Caco-2 (cell line): ENCODE results near the gene BCDIN3D. TPM values are rescaled to one million over a fixed set of nuclear protein-coding genes. Genes with fewer than 3 reads are reported as not detected.

Experiments
- BruUV-seq: library from RNA; stranded (reverse); fragments of 400-500 nt; replicated peaks from 2 replicates; lab custom pipeline; 2021; lab: Mats Ljungman, UMichigan
- CTCF ChIA-PET: fragments of 300-600 bp; sonication (Branson Sonifier 250); formaldehyde crosslinking; loops from one replicate; lab custom pipeline; 2022; ENCODE audit warnings: antibody characterized with exemption; lab: Charles Lee
- POLR2A ChIA-PET: fragments of 300-600 bp; sonication (Branson Sonifier 250); formaldehyde crosslinking; loops from one replicate; lab custom pipeline; 2022; ENCODE audit warnings: antibody characterized with exemption; lab: Charles Lee
- DNase-seq, 2 experiments: peaks; one replicate each; pipeline versions ENCODE4 v3.0.0 to v3.0.0-alpha.2; 2020 to 2022
- H3K27me3 ChIP-seq: replicated peaks from 2 replicates; pipeline ENCODE4 v1.6.0; 2011; ENCODE audit warnings: low read length; ENCODE audit not compliant: control insufficient read depth, insufficient read depth
- H3K36me3 ChIP-seq: 2 replicates; pipeline ENCODE4 v1.5.1; 2011; ENCODE audit warnings: low read length; ENCODE audit not compliant: control insufficient read depth, insufficient read depth
- H3K4me1 ChIP-seq: fragments of 250-450 bp; sonication (Bioruptor Pico); 2 replicates; pipeline ENCODE4 v1.5.1; 2020; ENCODE audit warnings: mild to moderate bottlenecking
- H3K4me3 ChIP-seq: 2 replicates; pipeline ENCODE4 v1.5.1; 2011; ENCODE audit warnings: low read depth, mild to moderate bottlenecking, control low read depth, low read length
- H3K9me3 ChIP-seq: fragments of 250-450 bp; sonication (Bioruptor Pico); 2 replicates; pipeline ENCODE4 v1.5.1; 2020; ENCODE audit warnings: mild to moderate bottlenecking, moderate library complexity
- H3K27ac Mint-ChIP-seq: one replicate; pipeline ENCODE4 v1.8.0; 2022; ENCODE audit warnings: mixed read lengths; ENCODE audit not compliant: unreplicated experiment
- H3K27me3 Mint-ChIP-seq: one replicate; pipeline ENCODE4 v1.8.0; 2022; ENCODE audit warnings: mixed read lengths; ENCODE audit not compliant: insufficient read depth, unreplicated experiment
- H3K36me3 Mint-ChIP-seq: one replicate; pipeline ENCODE4 v1.8.0; 2022; ENCODE audit warnings: mild to moderate bottlenecking, mixed read lengths; ENCODE audit not compliant: insufficient read depth, unreplicated experiment
- H3K4me1 Mint-ChIP-seq: one replicate; pipeline ENCODE4 v1.8.0; 2022; ENCODE audit warnings: low read depth, mixed read lengths; ENCODE audit not compliant: unreplicated experiment
- H3K4me3 Mint-ChIP-seq: one replicate; pipeline ENCODE4 v1.8.0; 2022; ENCODE audit warnings: mild to moderate bottlenecking, moderate library complexity, mixed read lengths; ENCODE audit not compliant: unreplicated experiment
- H3K9me3 Mint-ChIP-seq: one replicate; pipeline ENCODE4 v1.8.0; 2022; ENCODE audit warnings: mixed read lengths; ENCODE audit not compliant: unreplicated experiment
- intact Hi-C: fragments of 100-400 bp; cut with micrococcal nuclease; formaldehyde crosslinking; loops from one replicate; pipeline ENCODE4 v1.10.0; 2022; ENCODE audit not compliant: unreplicated experiment
- total RNA-seq: library from RNA; stranded (reverse); gene quantifications from 2 replicates; pipeline ENCODE4 v1.2.3, GENCODE V29; 2022
- TF ChIP-seq, protein P1 (sequence below), 2 experiments: fragments of 200-600 bp in 1 of 2; IDR thresholded peaks; 1 replicate in 1 of 2; 2 replicates in 1 of 2; pipeline versions ENCODE4 v1.5.1 to v1.8.0; 2011 to 2022; ENCODE audit warnings: antibody characterized with exemption in 1 of 2, control low read depth in 1 of 2, inconsistent platforms in 1 of 2, low read depth in 1 of 2, low read length in 1 of 2, mild to moderate bottlenecking in 1 of 2, moderate library complexity in 1 of 2; ENCODE audit not compliant: insufficient read depth in 1 of 2, severe bottlenecking in 1 of 2, unreplicated experiment in 1 of 2

The BCDIN3D gene
- total RNA-seq, 1 experiment from 2014 or later: 6.6 TPM

DNA sequence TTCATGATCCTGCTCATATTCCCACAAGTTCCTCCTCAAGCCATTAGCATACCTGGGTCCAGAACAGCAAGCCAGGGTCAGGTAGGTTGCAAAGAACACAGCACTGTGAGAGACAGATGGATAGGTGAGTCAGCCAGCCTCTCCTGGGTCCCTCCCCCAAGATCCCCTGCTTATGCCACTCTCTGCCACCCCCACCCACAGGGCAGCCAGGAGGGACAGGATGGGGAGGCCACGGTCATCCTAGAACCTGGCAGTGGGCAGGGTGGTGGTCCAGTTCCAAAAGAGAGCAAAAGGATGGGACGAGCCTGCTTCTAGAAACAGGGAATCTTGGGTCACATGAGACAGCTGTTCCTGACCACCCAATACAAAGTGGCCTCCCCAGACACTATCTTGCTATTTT, 48.1 kb upstream of the BCDIN3D start:
- H3K9me3 Mint-ChIP-seq: no peaks in the 10 kb centered on the region

DNA sequence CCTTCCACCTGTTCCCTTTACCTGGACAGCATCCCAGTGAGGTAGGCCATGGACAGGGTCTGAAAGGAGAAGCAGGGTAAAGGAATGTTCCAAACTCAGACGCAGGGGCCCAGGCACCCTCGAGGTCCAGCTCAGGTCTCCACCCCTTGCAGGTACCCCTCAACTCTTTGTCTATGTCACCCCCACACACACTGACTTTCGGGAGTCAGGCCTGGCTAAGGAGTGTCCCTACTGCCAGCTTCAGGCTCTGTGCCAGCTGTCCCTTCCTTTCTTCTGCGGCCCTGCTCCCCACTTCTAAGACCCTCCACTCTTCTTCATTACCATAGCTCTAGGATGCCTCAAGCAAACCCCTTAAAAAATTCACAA, 47.2 kb upstream of the BCDIN3D start:
- no peak overlapping the region for H3K27ac Mint-ChIP-seq
- POLR2A ChIA-PET: no interaction called here
- Histone ChIP-seq H3K36me3 (no peaks in the 10 kb centered on the region), H3K4me3 (no peak overlapping the region), H3K27me3 (no peaks in the 10 kb centered on the region), H3K4me1 (peaks cover 25% of the 10 kb centered on the region), H3K9me3 (no peaks in the 10 kb centered on the region)
- H3K9me3 Mint-ChIP-seq: no peaks in the 10 kb centered on the region
- no TSS peak for BruUV-seq
- no peaks in the 10 kb centered on the region for H3K4me1 Mint-ChIP-seq
- no peaks in the 10 kb centered on the region for H3K27me3 Mint-ChIP-seq
- DNase-seq: no peak
- TF ChIP-seq, protein P1, sequence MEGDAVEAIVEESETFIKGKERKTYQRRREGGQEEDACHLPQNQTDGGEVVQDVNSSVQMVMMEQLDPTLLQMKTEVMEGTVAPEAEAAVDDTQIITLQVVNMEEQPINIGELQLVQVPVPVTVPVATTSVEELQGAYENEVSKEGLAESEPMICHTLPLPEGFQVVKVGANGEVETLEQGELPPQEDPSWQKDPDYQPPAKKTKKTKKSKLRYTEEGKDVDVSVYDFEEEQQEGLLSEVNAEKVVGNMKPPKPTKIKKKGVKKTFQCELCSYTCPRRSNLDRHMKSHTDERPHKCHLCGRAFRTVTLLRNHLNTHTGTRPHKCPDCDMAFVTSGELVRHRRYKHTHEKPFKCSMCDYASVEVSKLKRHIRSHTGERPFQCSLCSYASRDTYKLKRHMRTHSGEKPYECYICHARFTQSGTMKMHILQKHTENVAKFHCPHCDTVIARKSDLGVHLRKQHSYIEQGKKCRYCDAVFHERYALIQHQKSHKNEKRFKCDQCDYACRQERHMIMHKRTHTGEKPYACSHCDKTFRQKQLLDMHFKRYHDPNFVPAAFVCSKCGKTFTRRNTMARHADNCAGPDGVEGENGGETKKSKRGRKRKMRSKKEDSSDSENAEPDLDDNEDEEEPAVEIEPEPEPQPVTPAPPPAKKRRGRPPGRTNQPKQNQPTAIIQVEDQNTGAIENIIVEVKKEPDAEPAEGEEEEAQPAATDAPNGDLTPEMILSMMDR (IDR thresholded peaks at IDR 0.05; ENCODE audit: insufficient read depth in 1 of 2, low read depth in 1 of 2, low read length in 1 of 2, severe bottlenecking in 1 of 2, unreplicated experiment in 1 of 2): no peak
- no peaks in the 10 kb centered on the region for H3K36me3 Mint-ChIP-seq
- H3K4me3 Mint-ChIP-seq: no peak overlapping the region
- intact Hi-C loops: no loop called here
- CTCF ChIA-PET: interaction anchor here (0.5 kb wide), 1 partner anchor 78 kb away, joined by 7 read pairs; no protein-coding TSS in a partner anchor

More for the DNA sequence above, 48.1 kb upstream of the BCDIN3D start:
- ChIA-PET POLR2A (no interaction called here), CTCF (no interaction called here)
- intact Hi-C loops: no loop called here
- Mint-ChIP-seq H3K4me1 (no peaks in the 10 kb centered on the region), H3K36me3 (no peaks in the 10 kb centered on the region), H3K4me3 (no peak overlapping the region), H3K27me3 (no peaks in the 10 kb centered on the region), H3K27ac (no peak overlapping the region)
- Histone ChIP-seq H3K27me3 (no peaks in the 10 kb centered on the region), H3K9me3 (no peaks in the 10 kb centered on the region), H3K36me3 (no peaks in the 10 kb centered on the region), H3K4me3 (no peak overlapping the region), H3K4me1 (peaks cover 35% of the 10 kb centered on the region)
- no peak for DNase-seq
- no TSS peak for BruUV-seq
- TF ChIP-seq, protein P1 (IDR thresholded peaks at IDR 0.05; ENCODE audit: insufficient read depth in 1 of 2, low read depth in 1 of 2, low read length in 1 of 2, severe bottlenecking in 1 of 2, unreplicated experiment in 1 of 2): no peak

- no peaks in the 10 kb centered on the region for H3K36me3 ChIP-seq
- H3K4me3 ChIP-seq: no peak overlapping the region
- H3K9me3 Mint-ChIP-seq: no peaks in the 10 kb centered on the region
- no peak for DNase-seq
- no TSS peak for BruUV-seq
- H3K27ac Mint-ChIP-seq: no peak overlapping the region
- CTCF ChIA-PET: interaction anchor here (0.5 kb wide), 1 partner anchor 79 kb away, joined by 7 read pairs; no protein-coding TSS in a partner anchor
- H3K4me3 Mint-ChIP-seq: no peak overlapping the region
- no peaks in the 10 kb centered on the region for H3K27me3 ChIP-seq
- TF ChIP-seq, protein P1 (IDR thresholded peaks at IDR 0.05; ENCODE audit: insufficient read depth in 1 of 2, low read depth in 1 of 2, low read length in 1 of 2, severe bottlenecking in 1 of 2, unreplicated experiment in 1 of 2): no peak
- H3K27me3 Mint-ChIP-seq: no peaks in the 10 kb centered on the region
- intact Hi-C loops: no loop called here
- no peaks in the 10 kb centered on the region for H3K36me3 Mint-ChIP-seq
- no peaks in the 10 kb centered on the region for H3K4me1 Mint-ChIP-seq
- POLR2A ChIA-PET: no interaction called here
- H3K9me3 ChIP-seq: no peaks in the 10 kb centered on the region
- H3K4me1 ChIP-seq: peaks cover 20% of the 10 kb centered on the region
Measured at GRCh38 chr12:49889361-49890095, 46.6 kb upstream of the BCDIN3D start.
